ENCODE measurements around the gene VEGFB.
A peak's percentile ranks its signal among the peaks of the same experiment; 100 is the strongest.

The VEGFB gene

GRCh38 chr11:64220798-64221197 lies 13.6 kb upstream of the VEGFB start:
- H3K4me1 Mint-ChIP-seq: peaks cover 17% of the 10 kb centered on the region
- no peak overlapping the region for H3K4me3 Mint-ChIP-seq
- H3K9me3 Mint-ChIP-seq: no peaks in the 10 kb centered on the region
- DNase-seq: no peak
- peaks cover 24% of the 10 kb centered on the region for H3K36me3 Mint-ChIP-seq
- H3K27me3 Mint-ChIP-seq: no peaks in the 10 kb centered on the region
- CTCF ChIA-PET: no interaction called here
- H3K27ac Mint-ChIP-seq: no peak overlapping the region

- H3K4me3 Mint-ChIP-seq: no peak overlapping the region
- H3K27ac Mint-ChIP-seq: peak overlapping the region; percentile 24
- CTCF ChIA-PET: no interaction called here
Observed at GRCh38 chr11:64222651-64223000, 11.8 kb upstream of the VEGFB start.

DNA sequence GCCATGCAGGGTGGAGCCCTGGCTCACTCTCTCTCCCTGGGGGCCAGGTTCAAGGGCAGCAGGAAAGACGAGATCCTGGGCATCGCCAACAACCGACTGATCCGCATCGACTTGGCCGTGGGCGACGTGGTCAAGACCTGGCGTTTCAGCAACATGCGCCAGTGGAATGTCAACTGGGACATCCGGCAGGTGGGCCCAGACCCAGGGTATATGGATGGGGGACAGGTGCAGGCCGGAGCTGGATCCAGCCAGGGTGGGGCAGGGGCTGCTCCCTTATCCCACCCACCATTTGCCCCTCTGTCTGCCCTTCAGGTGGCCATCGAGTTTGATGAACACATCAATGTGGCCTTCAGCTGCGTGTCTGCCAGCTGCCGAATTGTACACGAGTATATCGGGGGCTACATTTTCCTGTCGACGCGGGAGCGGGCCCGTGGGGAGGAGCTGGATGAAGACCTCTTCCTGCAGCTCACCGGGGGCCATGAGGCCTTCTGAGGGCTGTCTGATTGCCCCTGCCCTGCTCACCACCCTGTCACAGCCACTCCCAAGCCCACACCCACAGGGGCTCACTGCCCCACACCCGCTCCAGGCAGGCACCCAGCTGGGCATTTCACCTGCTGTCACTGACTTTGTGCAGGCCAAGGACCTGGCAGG lies 11.3 kb upstream of the VEGFB start:
- no peak overlapping the region for H3K27ac Mint-ChIP-seq
- H3K27me3 Mint-ChIP-seq: no peaks in the 10 kb centered on the region
- H3K4me1 Mint-ChIP-seq: peaks cover 29% of the 10 kb centered on the region
- H3K36me3 Mint-ChIP-seq: peaks cover 16% of the 10 kb centered on the region
- DNase-seq: no peak
- CTCF ChIA-PET: interaction anchor here (5.1 kb wide), 1 partner anchor 17 kb away, joined by 48 read pairs; the partner anchor contains the start of gene FERMT3
- H3K9me3 Mint-ChIP-seq: no peaks in the 10 kb centered on the region
- H3K4me3 Mint-ChIP-seq: no peak overlapping the region

More at GRCh38 chr11:64222651-64223000, 11.8 kb upstream of the VEGFB start:
- Mint-ChIP-seq H3K4me1 (peaks cover 24% of the 10 kb centered on the region), H3K9me3 (no peaks in the 10 kb centered on the region), H3K36me3 (peaks cover 18% of the 10 kb centered on the region), H3K27me3 (no peaks in the 10 kb centered on the region)
- no peak for DNase-seq

- Mint-ChIP-seq H3K27ac (no peak overlapping the region), H3K9me3 (no peaks in the 10 kb centered on the region)
- no peak for DNase-seq
Observed at GRCh38 chr11:64224151-64224890, 10.1 kb upstream of the VEGFB start.

DNA sequence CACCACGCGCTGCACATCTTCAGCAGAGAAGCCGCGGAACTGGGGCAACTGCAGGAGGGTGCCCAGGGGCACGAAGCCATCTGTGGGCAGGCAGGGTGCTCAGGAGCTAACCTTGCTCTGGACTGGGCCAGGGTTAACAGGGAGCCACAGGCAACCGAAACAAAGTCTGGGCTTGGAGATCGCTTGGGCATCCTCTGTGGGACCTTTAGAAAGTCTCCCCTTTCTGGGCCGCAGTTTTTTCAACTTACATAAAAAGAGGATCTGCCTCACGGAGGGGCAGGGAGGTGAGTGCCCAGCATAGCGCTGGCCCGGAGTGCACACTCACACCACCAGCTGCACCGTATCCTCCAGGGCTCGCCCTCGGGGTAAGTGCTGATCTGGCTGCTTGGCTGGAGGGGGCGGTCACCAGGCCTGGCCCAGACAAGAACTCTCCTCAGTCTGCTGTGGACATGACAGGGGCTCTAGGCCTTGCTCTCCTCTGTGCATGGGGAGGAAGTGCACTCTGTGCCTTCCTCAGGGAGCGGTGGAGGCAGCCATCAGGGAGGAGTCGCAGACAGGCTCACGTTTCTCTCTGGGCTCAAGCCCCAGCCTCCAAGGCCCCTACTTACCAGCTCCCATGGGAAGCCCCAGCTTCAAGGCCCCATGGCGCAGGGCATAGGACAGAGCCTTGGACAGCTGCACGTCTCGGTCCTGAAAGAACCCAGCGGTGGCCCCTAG lies 9.3 kb upstream of the VEGFB start:
- CTCF ChIA-PET: interaction anchor here (1.6 to 5.1 kb wide), 3 partner anchors 16 to 20 kb away, joined by 6 to 48 read pairs (median 7); partner anchors contain the start of genes FERMT3 and FKBP2
- no peaks in the 10 kb centered on the region for H3K27me3 Mint-ChIP-seq
- peak overlapping the region; percentile 87 for H3K27ac Mint-ChIP-seq
- DNase-seq: no peak
- peak overlapping the region; percentile 86 for H3K4me3 Mint-ChIP-seq
- H3K4me1 Mint-ChIP-seq: peaks cover 44% of the 10 kb centered on the region
- H3K9me3 Mint-ChIP-seq: no peaks in the 10 kb centered on the region
- H3K36me3 Mint-ChIP-seq: peaks cover 15% of the 10 kb centered on the region

More at GRCh38 chr11:64224151-64224890, 10.1 kb upstream of the VEGFB start:
- Mint-ChIP-seq H3K4me3 (peak overlapping the region; percentile 86), H3K27me3 (no peaks in the 10 kb centered on the region), H3K36me3 (peaks cover 12% of the 10 kb centered on the region), H3K4me1 (peaks cover 37% of the 10 kb centered on the region)
- CTCF ChIA-PET: interaction anchor here (1.8 to 5.1 kb wide), 2 partner anchors 18 to 21 kb away, joined by 6 to 48 read pairs; partner anchors contain the start of gene FERMT3

GRCh38 chr11:64225608-64226506 lies 8.5 kb upstream of the VEGFB start, which contains the start of the genes NUDT22 and TRPT1:
TSS of gene NUDT22 (plus strand) at chr11:64226274. CDS start at chr11:64226653, 379 bp downstream.
TSS of gene TRPT1 (minus strand) at chr11:64226186. CDS start at chr11:64225860, 326 bp downstream.
- H3K27me3 Mint-ChIP-seq: no peaks in the 10 kb centered on the region
- H3K36me3 Mint-ChIP-seq: peaks cover 15% of the 10 kb centered on the region
- peak; percentile 95 for DNase-seq
- CTCF ChIA-PET: interaction anchor here (1.1 to 5.1 kb wide), 6 partner anchors 10 to 24 kb away, joined by 3 to 48 read pairs (median 6); partner anchors contain the start of genes FERMT3 and FKBP2
- H3K27ac Mint-ChIP-seq: peak within 1 kb of the TSS; percentile 87
- H3K9me3 Mint-ChIP-seq: no peaks in the 10 kb centered on the region
- peaks cover 46% of the 10 kb centered on the region for H3K4me1 Mint-ChIP-seq
- peak within 1 kb of the TSS; percentile 86 for H3K4me3 Mint-ChIP-seq

DNA sequence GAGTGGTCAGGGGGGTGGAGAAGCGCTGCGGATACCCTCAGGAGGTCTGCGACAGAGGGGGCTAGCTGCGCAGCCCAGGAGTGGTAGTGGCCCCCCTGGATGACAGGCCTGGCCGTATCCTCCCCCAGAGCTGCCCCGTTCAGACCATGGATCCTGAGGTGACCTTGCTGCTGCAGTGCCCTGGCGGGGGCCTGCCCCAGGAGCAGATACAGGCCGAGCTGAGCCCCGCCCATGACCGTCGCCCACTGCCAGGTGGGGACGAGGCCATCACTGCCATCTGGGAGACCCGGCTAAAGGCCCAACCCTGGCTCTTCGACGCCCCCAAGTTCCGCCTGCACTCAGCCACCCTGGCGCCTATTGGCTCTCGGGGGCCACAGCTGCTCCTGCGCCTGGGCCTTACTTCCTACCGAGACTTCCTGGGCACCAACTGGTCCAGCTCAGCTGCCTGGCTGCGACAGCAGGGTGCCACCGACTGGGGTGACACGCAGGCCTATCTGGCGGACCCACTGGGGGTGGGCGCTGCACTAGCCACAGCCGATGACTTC lies 7.8 kb upstream of the VEGFB start:
- peaks cover 50% of the 10 kb centered on the region for H3K4me1 Mint-ChIP-seq
- peaks cover 12% of the 10 kb centered on the region for H3K36me3 Mint-ChIP-seq
- H3K4me3 Mint-ChIP-seq: peak overlapping the region; percentile 86
- H3K27me3 Mint-ChIP-seq: no peaks in the 10 kb centered on the region
- no peaks in the 10 kb centered on the region for H3K9me3 Mint-ChIP-seq
- peak overlapping the region; percentile 83 for H3K27ac Mint-ChIP-seq
- DNase-seq: peak; percentile 81
- CTCF ChIA-PET: interaction anchor here (1.1 to 5.1 kb wide), 5 partner anchors 9 to 24 kb away, joined by 3 to 48 read pairs (median 7); partner anchors contain the start of genes FERMT3 and FKBP2

GRCh38 chr11:64227405-64227956 lies 6.9 kb upstream of the VEGFB start:
- peak overlapping the region; percentile 83 for H3K27ac Mint-ChIP-seq
- H3K36me3 Mint-ChIP-seq: peaks cover 12% of the 10 kb centered on the region
- peak overlapping the region; percentile 86 for H3K4me3 Mint-ChIP-seq
- no peak for DNase-seq
- H3K4me1 Mint-ChIP-seq: peaks cover 59% of the 10 kb centered on the region
- H3K9me3 Mint-ChIP-seq: no peaks in the 10 kb centered on the region
- H3K27me3 Mint-ChIP-seq: no peaks in the 10 kb centered on the region
- CTCF ChIA-PET: interaction anchor here (1.9 to 5.1 kb wide), 2 partner anchors 17 to 21 kb away, joined by 7 to 48 read pairs; partner anchors contain the start of gene FERMT3

- DNase-seq: no peak
- peaks cover 65% of the 10 kb centered on the region for H3K4me1 Mint-ChIP-seq
- peak overlapping the region; percentile 91 for H3K27ac Mint-ChIP-seq
- CTCF ChIA-PET: no interaction called here
- peak overlapping the region; percentile 87 for H3K4me3 Mint-ChIP-seq
- no peaks in the 10 kb centered on the region for H3K27me3 Mint-ChIP-seq
- no peaks in the 10 kb centered on the region for H3K9me3 Mint-ChIP-seq
- peaks cover 12% of the 10 kb centered on the region for H3K36me3 Mint-ChIP-seq
Observed at GRCh38 chr11:64229090-64229743, 5.2 kb upstream of the VEGFB start.

GRCh38 chr11:64229744-64230170 lies 4.6 kb upstream of the VEGFB start:
- H3K4me1 Mint-ChIP-seq: peaks cover 63% of the 10 kb centered on the region
- peaks cover 12% of the 10 kb centered on the region for H3K36me3 Mint-ChIP-seq
- no peak for DNase-seq
- no peaks in the 10 kb centered on the region for H3K27me3 Mint-ChIP-seq
- H3K4me3 Mint-ChIP-seq: peak overlapping the region; percentile 87
- CTCF ChIA-PET: interaction anchor here (1.0 to 1.6 kb wide), 3 partner anchors 23 to 75 kb away, joined by 3 read pairs; partner anchors contain the start of gene FERMT3
- no peaks in the 10 kb centered on the region for H3K9me3 Mint-ChIP-seq
- H3K27ac Mint-ChIP-seq: peak overlapping the region; percentile 91

- Mint-ChIP-seq H3K27me3 (no peaks in the 10 kb centered on the region), H3K9me3 (no peaks in the 10 kb centered on the region), H3K4me1 (peaks cover 61% of the 10 kb centered on the region), H3K27ac (peak within 1 kb of the TSS; percentile 91), H3K36me3 (peaks cover 10% of the 10 kb centered on the region), H3K4me3 (peak within 1 kb of the TSS; percentile 87)
- DNase-seq: peak; percentile 95
- CTCF ChIA-PET: interaction anchor here (1.0 to 1.6 kb wide), 3 partner anchors 24 to 74 kb away, joined by 3 read pairs; partner anchors contain the start of gene FERMT3
Observed at GRCh38 chr11:64230171-64230984, 4.0 kb upstream of the VEGFB start, which contains the start of gene DNAJC4. TSS of gene DNAJC4 (plus strand) at chr11:64230548. CDS start at chr11:64230855, 307 bp downstream.
